GM12891 (cell line): ENCODE measurements around the gene RNLS.
A peak's percentile ranks its signal among the peaks of the same experiment; 100 is the strongest.

Source experiments
- DNase-seq: peaks from one replicate; pipeline ENCODE4 v3.0.0; 2011; ENCODE audit warnings: low spot score; ENCODE audit not compliant: insufficient read length
- FAIRE-seq: peaks from 2 replicates; lab custom pipeline; 2011; peaks lifted over from hg19 to GRCh38; lab: Jason Lieb, UNC
- PAX5 ChIP-seq: IDR thresholded peaks from 2 replicates; pipeline ENCODE4 v1.6.1; 2011; ENCODE audit warnings: low read length, moderate library complexity, mild to moderate bottlenecking; ENCODE audit not compliant: insufficient read depth, severe bottlenecking
- POLR2A ChIP-seq: IDR thresholded peaks from 2 replicates; pipeline ENCODE4 v1.6.1; 2011; ENCODE audit warnings: low read depth, low read length, control low read depth
- POLR2AphosphoS5 ChIP-seq: IDR thresholded peaks from 2 replicates; pipeline ENCODE4 v1.6.1; 2011; ENCODE audit warnings: low read depth, low read length, control low read depth
- POU2F2 ChIP-seq: IDR thresholded peaks from 2 replicates; pipeline ENCODE4 v1.6.1; 2011; ENCODE audit warnings: low read depth, mild to moderate bottlenecking, control low read depth, low read length, moderate library complexity
- SPI1 ChIP-seq: IDR thresholded peaks from 2 replicates; pipeline ENCODE4 v1.6.1; 2011; ENCODE audit warnings: low read depth, low read length, control low read depth
- TAF1 ChIP-seq: IDR thresholded peaks from 2 replicates; pipeline ENCODE4 v1.6.1; 2011; ENCODE audit warnings: low read depth, low read length, control low read depth

The RNLS gene

DNA sequence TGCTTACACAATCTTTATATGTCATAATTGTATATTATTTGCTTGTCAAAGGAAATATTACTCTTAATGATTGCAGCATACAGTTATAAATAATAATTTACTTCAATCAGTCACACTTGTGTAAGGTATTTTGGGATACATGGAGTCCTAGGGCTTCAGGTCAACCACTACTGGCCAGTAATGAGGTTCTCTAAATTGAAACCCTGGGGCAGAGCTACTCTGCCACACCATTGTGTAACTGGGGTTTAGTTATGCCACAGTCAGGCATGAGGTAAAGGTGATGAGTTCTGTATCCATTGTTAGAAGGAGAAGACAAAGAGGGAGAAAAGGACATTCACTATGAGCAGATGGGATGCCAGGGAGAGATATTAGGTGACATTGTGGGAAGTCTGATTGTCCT, 117.4 kb downstream of the RNLS start:
- DNase-seq (no peak), FAIRE-seq (no peak)
- no peak for TF ChIP-seq SPI1
- no peak for TF ChIP-seq PAX5
- no peak for TF ChIP-seq POLR2A
- TF ChIP-seq POU2F2, result no peak

DNA sequence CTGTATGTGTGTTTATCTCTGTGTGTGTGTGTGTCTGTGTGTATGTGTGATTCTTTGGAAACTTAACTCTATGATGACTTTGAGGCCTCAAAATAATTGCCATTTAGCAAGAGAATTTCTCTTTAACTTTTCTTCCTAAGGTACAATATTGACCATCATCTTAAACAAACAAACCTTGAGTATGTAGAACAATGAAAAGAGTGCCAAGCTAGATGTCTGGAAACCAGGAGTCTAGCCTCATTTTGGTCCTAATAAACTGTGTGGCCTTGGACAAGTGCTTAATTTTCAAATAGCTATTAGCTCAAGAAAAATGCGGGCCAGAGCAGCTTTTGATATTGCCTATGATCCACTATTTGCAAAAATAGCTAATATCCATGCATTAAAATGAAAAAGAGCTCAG, 119.3 kb downstream of the RNLS start:
- no peak for DNase-seq
- TF ChIP-seq POLR2A, result no peak
- no peak for TF ChIP-seq POLR2AphosphoS5
- TF ChIP-seq PAX5, result no peak
- TF ChIP-seq TAF1, result no peak
- TF ChIP-seq SPI1, result no peak
- FAIRE-seq, result no peak

DNA sequence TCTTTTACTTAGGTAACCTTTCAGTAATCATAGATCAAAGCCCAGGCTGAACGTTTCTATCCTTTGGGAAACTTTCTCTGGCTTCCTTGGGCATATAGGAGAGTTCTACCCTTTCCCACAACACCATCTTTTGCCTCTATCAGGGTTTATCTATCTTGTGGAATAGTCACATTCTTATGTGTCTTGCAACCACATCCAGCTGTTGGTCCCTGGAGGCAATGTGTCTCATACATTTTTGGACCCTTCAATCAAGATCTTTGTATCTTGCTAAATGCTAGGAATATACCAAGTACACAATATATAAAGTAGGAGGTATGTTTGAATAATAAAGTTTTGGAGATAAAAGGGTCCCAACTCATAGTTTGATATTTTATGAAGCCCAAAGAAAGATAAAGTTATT, 121.7 kb downstream of the RNLS start:
- no peak for DNase-seq
- TF ChIP-seq SPI1 (no peak), TAF1 (no peak), POLR2AphosphoS5 (no peak), PAX5 (no peak), POU2F2 (no peak), POLR2A (no peak)
- FAIRE-seq, result no peak

DNA sequence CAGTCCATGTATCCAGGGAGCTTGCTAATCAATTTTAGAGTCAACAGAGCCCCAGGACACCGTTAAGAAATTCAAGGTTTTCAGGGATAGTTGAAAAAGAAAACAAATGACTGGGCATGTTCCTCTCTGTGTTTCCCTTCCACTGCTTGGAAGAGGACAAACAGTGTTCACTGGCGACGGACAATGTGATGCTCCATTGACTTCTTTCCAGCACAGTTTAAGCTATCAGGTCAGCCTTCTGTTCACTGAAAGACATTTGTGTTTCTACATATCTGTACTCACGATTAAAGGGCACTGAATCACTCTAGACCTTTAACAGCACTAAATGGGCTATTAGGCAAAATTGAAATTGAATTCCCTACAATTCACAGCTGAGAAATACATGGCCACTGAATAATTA, 123.6 kb downstream of the RNLS start:
- no peak for DNase-seq
- FAIRE-seq, result peak; percentile 40
- no peak for TF ChIP-seq POLR2A
- no peak for TF ChIP-seq SPI1
- no peak for TF ChIP-seq POU2F2
- TF ChIP-seq POLR2AphosphoS5, result no peak
- no peak for TF ChIP-seq PAX5
- TF ChIP-seq TAF1, result no peak

DNA sequence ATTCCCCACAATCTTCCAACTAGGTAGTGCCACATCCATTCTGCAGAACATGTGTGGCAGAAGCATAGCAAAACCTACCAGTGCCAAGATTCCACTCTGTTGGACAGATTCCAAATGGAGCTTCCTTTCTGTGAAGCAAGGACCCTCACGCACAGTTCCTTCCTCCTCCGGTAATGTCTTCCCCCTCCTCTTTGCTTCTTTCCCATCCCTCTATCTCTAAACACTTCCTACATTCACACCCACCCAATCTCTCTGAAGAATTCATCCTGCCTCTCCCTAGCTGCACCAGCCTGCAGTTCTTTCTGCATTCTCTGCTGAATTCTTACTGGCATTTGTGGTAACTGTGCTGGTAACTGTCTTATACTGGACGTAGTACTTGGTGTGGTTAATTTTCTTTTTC, 124.9 kb downstream of the RNLS start:
- TF ChIP-seq POU2F2 (no peak), PAX5 (no peak), TAF1 (no peak), POLR2A (no peak), SPI1 (no peak), POLR2AphosphoS5 (no peak)
- DNase-seq, result no peak
- FAIRE-seq, result no peak

DNA sequence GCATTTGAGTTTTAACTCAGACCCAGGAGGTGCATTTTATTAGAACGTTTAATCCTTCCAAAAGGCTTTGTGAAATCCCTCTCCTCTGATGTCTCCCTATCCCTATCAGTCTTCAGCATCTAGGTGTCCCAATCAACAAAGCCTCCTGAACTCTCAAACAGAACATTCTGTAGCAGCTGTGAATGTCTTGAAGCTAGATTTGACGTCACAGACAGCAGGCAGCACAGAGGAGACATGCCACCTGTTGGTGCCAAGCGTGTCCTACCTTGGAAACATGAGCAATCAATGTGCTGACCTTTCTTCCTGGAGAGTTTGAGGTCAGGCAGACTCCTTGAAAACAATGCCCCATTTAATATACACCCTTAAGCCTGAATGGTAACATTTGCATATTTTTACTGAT, 125.5 kb downstream of the RNLS start:
- peak; percentile 47 for FAIRE-seq
- no peak for DNase-seq
- TF ChIP-seq POLR2A, result no peak
- TF ChIP-seq PAX5, result no peak
- no peak for TF ChIP-seq POLR2AphosphoS5
- no peak for TF ChIP-seq TAF1
- no peak for TF ChIP-seq POU2F2
- no peak for TF ChIP-seq SPI1

DNA sequence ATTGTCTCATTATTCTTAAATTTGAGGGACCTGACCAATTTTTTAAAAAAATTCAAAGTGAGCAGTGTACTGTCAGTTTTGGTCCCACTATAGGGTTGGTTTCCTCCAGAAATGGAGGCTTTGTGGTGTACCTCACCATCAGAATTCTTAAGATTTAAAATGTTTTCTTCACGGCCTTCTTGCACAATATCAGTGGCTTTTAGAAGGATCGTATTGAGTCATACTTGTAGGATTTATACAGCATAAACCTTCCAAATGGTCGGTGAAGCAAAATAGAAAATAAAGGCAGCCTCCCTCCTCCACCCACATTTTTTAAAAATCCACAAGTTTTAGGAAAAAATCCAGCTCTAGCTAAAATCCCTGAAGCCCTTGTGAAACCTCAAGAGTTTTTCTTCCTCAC, 126.4 kb downstream of the RNLS start:
- DNase-seq (no peak), FAIRE-seq (no peak)
- TF ChIP-seq POLR2A, result no peak
- no peak for TF ChIP-seq POU2F2
- no peak for TF ChIP-seq POLR2AphosphoS5

DNA sequence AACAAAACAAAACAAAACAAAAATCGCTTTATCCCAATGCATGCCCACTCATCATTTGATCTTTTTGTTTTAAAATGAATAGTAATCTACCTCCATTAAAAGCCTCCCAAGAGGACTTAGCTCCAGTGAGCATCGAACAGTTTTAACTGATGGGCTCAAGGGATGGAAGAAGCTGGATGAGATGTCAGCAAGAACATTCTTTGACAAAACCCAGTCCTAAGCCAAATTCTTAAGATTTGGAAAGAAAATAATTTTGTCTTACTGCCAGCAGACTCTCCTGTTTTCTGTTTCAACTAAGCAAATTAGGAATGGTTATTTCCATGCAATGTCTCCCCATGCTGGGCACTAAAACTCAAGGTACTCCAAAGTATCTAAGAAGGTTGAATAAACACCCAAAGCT, 127.3 kb downstream of the RNLS start:
- TF ChIP-seq PAX5 (no peak), POU2F2 (no peak), POLR2AphosphoS5 (no peak), TAF1 (no peak), SPI1 (no peak), POLR2A (no peak)
- no peak for FAIRE-seq
- DNase-seq, result no peak

DNA sequence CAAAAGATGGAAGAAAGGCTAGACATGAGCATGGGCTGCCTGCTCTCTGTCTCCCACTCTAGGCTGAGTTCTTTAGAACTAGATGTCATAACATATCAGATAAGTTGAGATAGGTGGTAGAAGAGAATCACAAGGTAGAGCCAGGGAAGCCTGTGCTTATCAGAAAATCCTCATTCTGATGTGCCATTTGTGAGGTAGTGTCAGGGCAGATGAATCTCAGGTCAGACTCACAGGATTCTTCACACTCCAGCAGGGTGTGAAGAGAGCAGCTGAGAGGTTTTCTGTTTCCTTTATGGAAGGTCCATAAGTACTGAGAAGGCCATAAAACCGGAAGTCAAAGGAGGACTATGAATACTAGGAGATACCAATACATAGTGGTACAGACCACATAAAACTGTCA, 132.9 kb downstream of the RNLS start:
- TF ChIP-seq POU2F2 (no peak), POLR2AphosphoS5 (no peak), SPI1 (no peak), PAX5 (no peak), POLR2A (no peak)
- no peak for DNase-seq
- no peak for FAIRE-seq

DNA sequence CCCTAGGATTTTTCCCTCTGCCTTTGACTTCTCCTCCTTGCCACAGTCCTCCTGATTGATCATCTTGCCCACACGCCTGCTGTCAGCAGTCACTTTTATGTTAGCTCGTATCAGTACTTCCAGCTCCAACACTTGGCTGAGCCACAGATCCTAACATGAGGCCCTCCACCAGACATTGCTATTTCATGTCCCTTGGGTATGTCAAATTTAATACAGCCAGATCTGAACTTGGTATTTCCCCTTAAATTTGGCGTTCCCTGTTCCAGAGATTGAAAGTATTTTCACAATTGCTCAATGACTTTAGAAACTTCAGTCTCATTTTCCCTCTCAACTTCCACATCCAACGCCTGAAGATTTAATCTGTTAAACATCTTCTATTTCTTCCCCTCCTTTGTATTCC, 140.4 kb downstream of the RNLS start:
- TF ChIP-seq POLR2AphosphoS5 (no peak), PAX5 (no peak)
- no peak for DNase-seq
- no peak for FAIRE-seq

DNA sequence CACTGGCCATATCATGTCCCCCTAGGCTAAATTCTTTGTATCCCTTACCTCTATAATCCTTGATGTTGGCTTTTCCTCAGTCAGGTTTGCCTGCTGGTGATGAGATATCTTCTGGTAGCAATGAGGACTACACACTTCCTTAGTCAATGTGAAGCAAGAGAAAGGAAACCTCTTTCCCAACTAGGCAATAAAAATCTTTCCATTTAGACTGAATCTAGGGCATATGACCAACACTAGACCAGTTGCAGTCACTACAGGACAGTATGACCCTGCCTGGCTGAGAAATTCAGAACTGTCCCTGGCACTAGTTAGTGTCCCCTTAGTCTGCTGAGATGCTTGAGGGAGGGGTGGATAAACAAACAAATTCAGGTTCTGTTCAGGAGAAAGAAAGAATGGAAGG, 142.6 kb downstream of the RNLS start:
- DNase-seq (no peak), FAIRE-seq (no peak)
- TF ChIP-seq POLR2A (no peak), SPI1 (no peak), TAF1 (no peak), POLR2AphosphoS5 (no peak), PAX5 (no peak)
